Esophagus (tissue), 2 donors: ENCODE data around the gene LCLAT1. TPM values are rescaled to one million over a fixed set of nuclear protein-coding genes. Genes with fewer than 3 reads are reported as not detected.
"Not testable (repeated sequence)": the region's sequence is repeated elsewhere in the genome, so short reads cannot be mapped to it uniquely, and the experiment has no call there.

Experiments used
- H3K27ac ChIP-seq, 2 donors: one replicate each; pipeline ENCODE4 v1.5.1; 2013; ENCODE audit warnings: low read depth in 2 of 2, mild to moderate bottlenecking in 2 of 2, inconsistent platforms in 1 of 2, low read length in 1 of 2, moderate library complexity in 1 of 2
- H3K27me3 ChIP-seq, 2 donors: one replicate each; pipeline ENCODE4 v1.6.1; 2013; ENCODE audit warnings: low read length in 2 of 2, control low read depth in 1 of 2, mild to moderate bottlenecking in 1 of 2; ENCODE audit not compliant: insufficient read depth in 2 of 2, control insufficient read depth in 1 of 2
- H3K36me3 ChIP-seq, 2 donors: one replicate each; pipeline ENCODE4 v1.6.1; 2013; ENCODE audit warnings: low read length in 1 of 2; ENCODE audit not compliant: control insufficient read depth in 2 of 2, insufficient read depth in 2 of 2
- H3K4me1 ChIP-seq, 2 donors: one replicate each; pipeline ENCODE4 v1.6.1; 2013; ENCODE audit warnings: low read length in 1 of 2; ENCODE audit not compliant: control insufficient read depth in 2 of 2, insufficient read depth in 2 of 2
- H3K4me3 ChIP-seq, 2 donors: one replicate each; pipeline ENCODE4 v1.5.1; 2013; ENCODE audit warnings: low read length in 2 of 2, mild to moderate bottlenecking in 2 of 2, low read depth in 1 of 2, moderate library complexity in 1 of 2
- H3K9me3 ChIP-seq, 2 donors: one replicate each; pipeline ENCODE4 v1.6.1; 2013; ENCODE audit warnings: mild to moderate bottlenecking in 2 of 2, low read depth in 1 of 2, low read length in 1 of 2, moderate library complexity in 1 of 2; ENCODE audit not compliant: control insufficient read depth in 2 of 2, insufficient read depth in 1 of 2
- WGBS, 2 donors: extraction: QIAGEN DNeasy Blood & Tissue Kit; methylation state at CpG; one replicate each; pipeline ENCODE4 v1.1.7; 2013; 5-methylcytosine and 5-hydroxymethylcytosine counted together
- polyA plus RNA-seq, 2 donors: library from polyadenylated mRNA; stranded (reverse); fragments of 200-250 nt; gene quantifications; one replicate each; pipeline ENCODE4 v1.2.3, GENCODE V29; 2013
- donor health status: healthy with polysubstance abuse.
- donor health status: Bipolar disorder and iron deficiency.

Gene LCLAT1
- polyA plus RNA-seq, 2 donors = 1.6 to 2.0 TPM

DNA sequence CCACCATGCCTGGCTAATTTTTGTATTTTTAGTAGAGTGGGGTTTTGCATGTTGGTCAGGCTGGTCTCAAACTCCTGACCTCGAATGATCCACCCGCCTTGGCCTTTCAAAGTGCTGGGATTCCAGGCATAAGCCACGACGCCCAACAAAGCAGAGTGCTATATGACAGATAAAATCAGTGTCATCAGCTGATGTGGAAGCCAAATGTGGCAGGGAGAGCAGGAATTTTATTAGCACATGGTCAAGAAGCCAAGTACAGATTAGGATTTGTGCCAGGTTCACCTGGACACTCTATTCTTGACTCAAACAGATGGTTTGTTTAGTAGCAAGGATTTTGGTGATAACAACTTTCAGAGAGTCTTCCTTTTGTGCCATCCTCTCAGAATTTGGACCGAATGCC is 62.7 kb downstream of the LCLAT1 start:
- Histone ChIP-seq H3K4me1 (peaks cover 0 to 2% of the 10 kb centered on the region in 2 donors), H3K36me3 (no peaks in the 10 kb centered on the region), H3K4me3 (no peak overlapping the region), H3K27me3 (no peaks in the 10 kb centered on the region), H3K27ac (no peak overlapping the region), H3K9me3 (no peaks in the 10 kb centered on the region)
- 89 to 91% methylated on average over 5 of the region's 5 CpGs for WGBS, 2 donors

DNA sequence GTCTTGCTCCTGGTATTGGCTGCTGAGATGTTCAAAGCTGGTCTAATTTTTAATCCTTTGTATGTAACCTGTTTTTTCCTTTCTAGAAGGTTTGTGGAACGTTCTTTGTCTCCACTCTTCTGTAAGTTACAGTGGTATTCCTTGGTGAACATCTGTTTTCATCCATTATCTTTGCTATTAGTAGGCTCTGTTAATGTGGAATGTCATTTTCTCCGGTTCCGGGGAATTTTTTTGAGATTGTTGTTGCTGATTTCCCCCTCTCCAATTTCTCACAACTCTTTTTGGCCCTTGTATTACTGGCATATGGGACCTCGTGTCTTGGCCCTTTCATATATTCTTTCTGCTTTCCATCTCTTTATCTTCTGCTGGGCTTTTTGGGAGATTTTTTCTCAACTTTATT is 63.4 kb downstream of the LCLAT1 start:
- Histone ChIP-seq H3K4me1 (peaks cover 0 to 2% of the 10 kb centered on the region in 2 donors), H3K27ac (no peak overlapping the region), H3K27me3 (no peaks in the 10 kb centered on the region), H3K36me3 (no peaks in the 10 kb centered on the region), H3K9me3 (no peaks in the 10 kb centered on the region), H3K4me3 (no peak overlapping the region)
- 77 to 81% methylated on average over 4 of the region's 4 CpGs for WGBS, 2 donors

GRCh38 chr2:30511122-30512083 is 64.4 kb downstream of the LCLAT1 start:
- no peak overlapping the region for H3K27ac ChIP-seq
- 52 to 55% methylated on average over 8 of the region's 8 CpGs for WGBS, 2 donors
- no peak overlapping the region for H3K4me3 ChIP-seq

DNA sequence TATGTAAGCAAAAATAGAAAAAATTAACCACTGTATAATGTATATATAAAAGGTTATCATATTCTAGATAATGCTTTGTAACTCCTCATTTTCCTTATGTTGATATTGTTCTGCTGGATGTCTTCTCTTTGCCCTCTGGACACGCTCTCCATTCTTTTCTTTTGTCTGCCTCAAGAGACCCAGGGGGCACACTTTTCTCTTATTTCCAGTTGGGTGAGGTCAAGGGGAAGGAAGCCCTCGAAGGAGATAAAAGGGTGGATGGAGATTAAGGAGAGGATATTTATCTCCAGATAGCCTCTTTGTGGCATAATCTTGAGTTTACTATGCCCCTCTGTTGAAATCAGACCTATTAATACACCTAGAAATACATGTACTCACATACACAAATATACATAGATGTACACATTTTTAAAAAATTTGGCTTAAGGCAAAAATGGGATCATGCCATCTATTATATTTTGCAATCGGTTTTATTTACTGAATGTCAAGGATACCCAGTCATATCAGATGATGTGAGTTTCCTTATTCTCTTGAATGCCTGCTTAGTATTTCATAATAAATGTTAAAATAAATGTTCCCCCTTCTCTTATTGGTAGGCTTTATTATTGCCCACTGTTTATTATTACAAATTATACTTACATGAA is 65.3 kb downstream of the LCLAT1 start:
- Histone ChIP-seq H3K36me3 (no peaks in the 10 kb centered on the region), H3K27me3 (no peaks in the 10 kb centered on the region), H3K4me1 (peaks cover 0 to 2% of the 10 kb centered on the region in 2 donors), H3K9me3 (no peaks in the 10 kb centered on the region), H3K27ac (no peak overlapping the region), H3K4me3 (no peak overlapping the region)
- 67 to 69% methylated on average over 3 of the region's 3 CpGs for WGBS, 2 donors

More at GRCh38 chr2:30511122-30512083, 64.4 kb downstream of the LCLAT1 start:
- Histone ChIP-seq H3K4me1 (peaks cover 0 to 2% of the 10 kb centered on the region in 2 donors), H3K27me3 (no peaks in the 10 kb centered on the region), H3K9me3 (no peaks in the 10 kb centered on the region), H3K36me3 (no peaks in the 10 kb centered on the region)

- WGBS, 2 donors = 70 to 86% methylated on average over 5 of the region's 5 CpGs
Observed at GRCh38 chr2:30513649-30514048, 66.6 kb downstream of the LCLAT1 start.

DNA sequence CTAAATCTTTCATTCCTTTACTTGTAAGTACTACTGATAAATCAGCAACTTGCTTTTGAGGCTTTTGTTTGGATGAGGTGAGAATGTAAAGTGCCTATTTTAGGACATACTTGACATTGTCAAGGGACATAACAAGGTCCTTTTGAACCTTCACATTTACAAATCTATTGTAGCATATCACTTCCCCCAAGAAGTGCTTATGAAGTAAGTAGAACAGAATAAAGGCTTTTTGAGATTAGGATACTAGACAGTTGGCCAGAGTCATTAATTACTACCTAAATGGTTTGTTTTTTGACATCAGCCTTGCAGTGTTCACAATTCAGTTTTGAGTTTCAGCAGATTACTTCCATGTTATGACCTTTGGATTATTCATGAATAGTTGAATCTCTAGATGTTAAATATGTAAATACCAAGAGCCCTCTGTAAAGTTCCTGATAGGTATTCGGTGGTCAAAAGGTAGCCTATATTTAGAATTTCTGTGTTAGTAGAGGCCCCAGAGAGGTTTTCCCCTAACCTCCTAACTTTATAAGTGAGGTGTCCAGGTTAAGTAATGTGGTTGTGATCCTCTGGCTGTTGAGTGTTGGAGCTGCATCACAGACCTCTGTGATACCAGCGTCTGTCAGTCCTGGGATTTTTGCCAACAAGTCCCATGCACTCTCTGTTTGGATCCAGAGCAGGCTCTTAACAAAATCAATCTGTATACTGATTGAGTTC is 67.2 kb downstream of the LCLAT1 start:
- Histone ChIP-seq H3K36me3 (no peaks in the 10 kb centered on the region), H3K27ac (no peak overlapping the region)
- WGBS, 2 donors = 48 to 51% methylated on average over 2 of the region's 2 CpGs

More at GRCh38 chr2:30513649-30514048, 66.6 kb downstream of the LCLAT1 start:
- not testable (repeated sequence) for H3K4me1 ChIP-seq, H3K27ac ChIP-seq, H3K36me3 ChIP-seq, H3K9me3 ChIP-seq, H3K4me3 ChIP-seq, H3K27me3 ChIP-seq

DNA sequence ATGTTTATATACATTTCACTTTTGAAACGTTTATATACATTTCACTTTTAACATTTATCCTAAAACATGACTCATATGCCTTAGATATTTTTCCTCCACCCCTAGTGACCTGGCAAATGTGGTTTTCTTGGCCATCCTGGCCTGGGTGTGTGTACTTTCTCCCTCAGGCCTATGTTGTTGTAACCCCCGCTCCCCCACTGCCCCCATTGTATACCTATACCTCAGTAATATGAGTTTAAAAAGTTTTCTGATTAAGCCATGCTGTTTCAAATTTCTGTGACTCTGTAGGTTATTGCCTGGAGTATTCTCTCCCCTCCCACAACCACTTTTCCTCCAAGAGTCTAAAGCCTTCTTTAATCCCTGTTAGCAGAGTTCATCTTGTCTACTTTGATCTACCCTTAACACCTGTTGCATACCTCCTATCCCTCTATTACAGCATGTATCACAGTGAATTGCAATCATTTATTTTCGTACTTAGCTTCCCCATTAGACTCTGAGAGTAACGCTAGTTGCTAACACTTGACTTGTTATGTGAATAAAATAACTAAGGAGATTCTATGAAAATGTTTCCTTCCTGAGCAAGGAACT is 67.9 kb downstream of the LCLAT1 start:
- Histone ChIP-seq H3K4me1 (peaks cover 0 to 2% of the 10 kb centered on the region in 2 donors), H3K27ac (no peak overlapping the region)
- 64% methylated on average over 4 of the region's 4 CpGs for WGBS, 2 donors

More for the DNA sequence above, 67.2 kb downstream of the LCLAT1 start:
- H3K4me3 ChIP-seq = no peak overlapping the region
- peaks cover 0 to 2% of the 10 kb centered on the region in 2 donors for H3K4me1 ChIP-seq
- H3K9me3 ChIP-seq = no peaks in the 10 kb centered on the region
- H3K27me3 ChIP-seq = no peaks in the 10 kb centered on the region

GRCh38 chr2:30516166-30516565 is 69.1 kb downstream of the LCLAT1 start:
- H3K4me1 ChIP-seq = peaks cover 0 to 2% of the 10 kb centered on the region in 2 donors
- WGBS, 2 donors = 87 to 91% methylated on average over 18 of the region's 18 CpGs
- H3K36me3 ChIP-seq = peaks cover 0 to 5% of the 10 kb centered on the region in 2 donors
- peaks cover 0 to 3% of the 10 kb centered on the region in 2 donors for H3K9me3 ChIP-seq
- no peak overlapping the region for H3K27ac ChIP-seq
- H3K4me3 ChIP-seq = no peak overlapping the region
- no peaks in the 10 kb centered on the region for H3K27me3 ChIP-seq

More for the DNA sequence above, 67.9 kb downstream of the LCLAT1 start:
- H3K9me3 ChIP-seq = peaks cover 0 to 3% of the 10 kb centered on the region in 2 donors
- no peaks in the 10 kb centered on the region for H3K27me3 ChIP-seq
- no peak overlapping the region for H3K4me3 ChIP-seq
- H3K36me3 ChIP-seq = peaks cover 0 to 4% of the 10 kb centered on the region in 2 donors

DNA sequence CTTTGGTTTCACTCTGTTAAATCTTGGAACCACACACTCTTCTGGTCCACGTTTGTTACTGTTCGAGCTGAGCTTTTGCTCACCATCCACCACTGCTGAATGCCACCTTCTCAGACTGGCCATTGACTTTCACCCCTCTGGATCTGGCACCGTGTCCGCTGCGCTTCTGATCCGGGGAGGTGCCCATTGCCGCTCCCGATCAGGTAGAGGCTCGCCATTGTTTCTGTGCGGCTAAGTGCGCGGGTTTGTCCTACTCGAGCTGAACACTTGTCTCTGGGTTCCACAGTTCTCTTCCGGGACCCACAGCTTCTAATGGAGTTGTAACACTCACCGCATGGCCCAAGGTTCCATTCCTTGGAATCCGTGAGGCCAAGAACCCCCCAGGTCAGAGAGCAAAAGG is 72.8 kb downstream of the LCLAT1 start:
- no peak overlapping the region for H3K27ac ChIP-seq
- H3K27me3 ChIP-seq = no peaks in the 10 kb centered on the region
- no peak overlapping the region for H3K4me3 ChIP-seq
- peaks cover 0 to 3% of the 10 kb centered on the region in 2 donors for H3K9me3 ChIP-seq
- H3K4me1 ChIP-seq = no peaks in the 10 kb centered on the region
- 98 to 99% methylated on average over 16 of the region's 16 CpGs for WGBS, 2 donors
- H3K36me3 ChIP-seq = peaks cover 0 to 5% of the 10 kb centered on the region in 2 donors
